ENCODE measurements around the gene DLGAP1. TPM values are rescaled to one million over a fixed set of nuclear protein-coding genes. Genes with fewer than 3 reads are reported as not detected.

The DLGAP1 gene
- total and polyA plus RNA-seq, 3 donors from 2014 or later: 18.6 to 93.8 (median 69.1) TPM

DNA sequence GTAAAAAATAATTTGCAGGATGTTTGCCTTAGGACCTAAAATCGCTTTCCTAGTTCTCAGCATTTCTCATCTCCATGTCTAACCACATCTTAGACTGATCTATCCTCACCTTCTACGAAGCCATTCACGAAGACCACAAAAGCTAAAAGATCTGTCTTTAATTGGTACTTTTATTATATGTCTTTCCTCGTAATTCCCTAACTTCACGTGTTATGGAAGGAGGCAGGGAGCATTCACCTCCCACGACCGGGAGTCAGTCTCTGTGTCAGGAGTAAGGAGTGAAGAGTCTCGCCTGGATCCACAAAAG, 1.6 kb downstream of the DLGAP1 start:
- Histone ChIP-seq H3K9me3 (no peaks in the 10 kb centered on the region), H3K27me3 (no peaks in the 10 kb centered on the region)

DNA sequence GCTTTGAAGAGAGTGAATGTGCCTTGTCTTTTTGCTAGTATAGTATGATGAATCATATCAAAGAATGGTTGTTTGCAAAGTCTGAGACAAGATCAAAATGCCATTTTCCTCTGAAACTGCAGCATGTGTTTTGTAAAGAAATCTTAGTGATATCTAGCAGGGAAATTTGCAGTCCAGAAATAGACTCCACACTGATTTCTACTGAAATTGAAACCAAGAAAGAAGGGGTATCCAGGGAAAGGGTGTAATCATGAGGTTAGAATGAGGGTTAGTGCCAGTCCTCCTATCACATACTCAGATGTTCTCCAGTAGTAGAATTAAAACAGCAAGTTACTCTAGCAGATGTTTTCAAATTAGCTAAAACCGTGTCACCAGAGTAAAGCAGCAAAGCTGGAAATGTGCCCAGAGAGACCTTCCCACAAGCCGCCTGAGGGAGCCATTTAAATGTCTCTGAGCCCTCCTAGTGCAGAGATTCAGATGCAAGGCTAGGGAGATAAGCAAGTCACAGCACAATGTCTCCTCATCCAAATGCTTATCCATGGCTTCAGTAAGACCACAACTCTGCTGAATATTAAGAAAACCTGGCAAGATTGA, 4.9 kb downstream of the DLGAP1 start:
- TF ChIP-seq POLR2A (IDR thresholded peaks at IDR 0.05): no peak
- TF ChIP-seq, protein P1, sequence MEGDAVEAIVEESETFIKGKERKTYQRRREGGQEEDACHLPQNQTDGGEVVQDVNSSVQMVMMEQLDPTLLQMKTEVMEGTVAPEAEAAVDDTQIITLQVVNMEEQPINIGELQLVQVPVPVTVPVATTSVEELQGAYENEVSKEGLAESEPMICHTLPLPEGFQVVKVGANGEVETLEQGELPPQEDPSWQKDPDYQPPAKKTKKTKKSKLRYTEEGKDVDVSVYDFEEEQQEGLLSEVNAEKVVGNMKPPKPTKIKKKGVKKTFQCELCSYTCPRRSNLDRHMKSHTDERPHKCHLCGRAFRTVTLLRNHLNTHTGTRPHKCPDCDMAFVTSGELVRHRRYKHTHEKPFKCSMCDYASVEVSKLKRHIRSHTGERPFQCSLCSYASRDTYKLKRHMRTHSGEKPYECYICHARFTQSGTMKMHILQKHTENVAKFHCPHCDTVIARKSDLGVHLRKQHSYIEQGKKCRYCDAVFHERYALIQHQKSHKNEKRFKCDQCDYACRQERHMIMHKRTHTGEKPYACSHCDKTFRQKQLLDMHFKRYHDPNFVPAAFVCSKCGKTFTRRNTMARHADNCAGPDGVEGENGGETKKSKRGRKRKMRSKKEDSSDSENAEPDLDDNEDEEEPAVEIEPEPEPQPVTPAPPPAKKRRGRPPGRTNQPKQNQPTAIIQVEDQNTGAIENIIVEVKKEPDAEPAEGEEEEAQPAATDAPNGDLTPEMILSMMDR (IDR thresholded peaks at IDR 0.05): no peak
- Histone ChIP-seq H3K27me3 (no peaks in the 10 kb centered on the region), H3K36me3 (ENCODE audit: low read depth, missing control alignments) (no peaks in the 10 kb centered on the region), H3K4me1 (no peaks in the 10 kb centered on the region), H3K27ac (no peak overlapping the region), H3K4me3 (no peak overlapping the region), H3K9me3 (no peaks in the 10 kb centered on the region)
- intact Hi-C loops (cut with DNase I; ENCODE audit: low total_unique reads): no loop called here
- WGBS, 2 donors: 23 to 27% methylated on average over 2 of the region's 2 CpGs
- no peak for DNase-seq

More for the DNA sequence above, 1.6 kb downstream of the DLGAP1 start:
- Histone ChIP-seq H3K27ac (peak overlapping the region in 1 of 2 donors; percentile 59), H3K36me3 (ENCODE audit: low read depth, missing control alignments) (no peaks in the 10 kb centered on the region), H3K4me1 (no peaks in the 10 kb centered on the region), H3K4me3 (peak overlapping the region; percentile 53 to 56)
- TF ChIP-seq, protein P1 (IDR thresholded peaks at IDR 0.05): no peak
- no peak for TF ChIP-seq POLR2A (IDR thresholded peaks at IDR 0.05)
- intact Hi-C loops (cut with DNase I; ENCODE audit: low total_unique reads): no loop called here
- 2 to 7% methylated on average over 8 of the region's 8 CpGs for WGBS, 2 donors
- DNase-seq: no peak

DNA sequence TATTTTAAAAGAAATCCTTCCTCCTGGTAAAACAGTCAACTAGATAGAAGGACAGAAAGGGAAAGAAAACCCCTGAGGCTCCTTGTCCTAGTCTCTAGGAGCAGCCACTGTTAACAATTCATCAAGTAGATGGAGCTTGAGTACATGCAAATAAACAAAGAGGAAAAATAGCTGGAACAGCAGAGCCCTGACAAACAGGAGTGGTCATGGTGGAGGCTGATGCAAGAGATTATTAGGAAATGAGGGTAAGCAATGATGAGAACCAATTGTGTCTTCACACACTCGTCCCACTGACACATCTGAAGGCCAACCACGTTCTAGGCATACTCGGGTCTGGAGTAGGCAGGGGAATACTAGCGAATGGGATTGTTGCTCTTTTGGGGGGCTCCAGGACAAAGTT, 9.2 kb downstream of the DLGAP1 start:
- H3K27ac ChIP-seq: no peak overlapping the region

DNA sequence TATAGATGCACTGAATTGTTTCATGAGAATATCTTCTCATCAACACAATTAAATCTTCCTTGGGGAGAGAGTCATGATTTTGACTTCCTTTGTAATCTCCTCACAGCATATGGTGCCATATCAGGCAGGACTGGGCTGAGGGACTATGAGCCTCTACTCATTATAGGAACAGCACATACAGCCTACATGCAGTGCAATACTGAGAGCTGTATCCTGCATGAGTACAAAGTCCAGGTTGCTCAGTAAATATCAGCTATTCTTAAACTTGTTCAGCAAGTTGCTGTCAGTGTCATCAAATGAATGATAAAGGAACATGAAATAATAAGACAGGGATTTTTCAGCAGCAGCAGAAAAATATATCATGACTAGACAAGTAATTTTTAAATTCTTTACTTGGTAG, 10.8 kb downstream of the DLGAP1 start:
- TF ChIP-seq, protein P1 (IDR thresholded peaks at IDR 0.05): no peak
- no peak for TF ChIP-seq POLR2A (IDR thresholded peaks at IDR 0.05)
- Histone ChIP-seq H3K9me3 (no peaks in the 10 kb centered on the region), H3K4me3 (no peak overlapping the region), H3K27me3 (no peaks in the 10 kb centered on the region), H3K4me1 (no peaks in the 10 kb centered on the region), H3K36me3 (ENCODE audit: low read depth, missing control alignments) (no peaks in the 10 kb centered on the region), H3K27ac (no peak overlapping the region)
- no peak for DNase-seq
- intact Hi-C loops (cut with DNase I; ENCODE audit: low total_unique reads): no loop called here

More for the DNA sequence above, 9.2 kb downstream of the DLGAP1 start:
- WGBS, 2 donors: 78 to 91% methylated on average over 4 of the region's 4 CpGs
- no peaks in the 10 kb centered on the region for H3K9me3 ChIP-seq
- H3K27me3 ChIP-seq: no peaks in the 10 kb centered on the region
- DNase-seq: no peak
- H3K36me3 ChIP-seq (ENCODE audit: low read depth, missing control alignments): no peaks in the 10 kb centered on the region
- TF ChIP-seq POLR2A (IDR thresholded peaks at IDR 0.05): no peak
- TF ChIP-seq, protein P1 (IDR thresholded peaks at IDR 0.05): no peak
- intact Hi-C loops (cut with DNase I; ENCODE audit: low total_unique reads): no loop called here
- H3K4me1 ChIP-seq: no peaks in the 10 kb centered on the region
- H3K4me3 ChIP-seq: no peak overlapping the region

DNA sequence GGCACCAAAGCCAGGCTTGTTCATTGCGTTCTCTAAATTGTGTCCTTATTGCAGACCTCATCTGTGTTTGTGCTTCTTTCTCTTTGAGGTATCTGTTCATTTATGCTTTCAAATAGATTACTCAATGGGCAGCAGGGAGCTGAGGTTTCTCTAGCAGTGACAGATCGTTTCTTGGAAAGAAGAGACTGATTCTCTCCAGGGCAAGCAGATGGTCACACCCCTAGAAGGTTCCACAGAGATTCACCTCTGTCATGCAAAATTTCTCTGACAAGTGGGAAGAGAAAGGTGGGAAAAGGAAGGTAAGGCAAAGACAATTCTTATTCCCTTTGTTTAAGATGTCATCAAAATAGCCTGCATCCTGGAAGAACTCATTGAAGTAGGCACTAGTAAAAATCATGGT, 14.0 kb downstream of the DLGAP1 start:
- DNase-seq: no peak
- no peak overlapping the region for H3K4me3 ChIP-seq
- no peaks in the 10 kb centered on the region for H3K4me1 ChIP-seq
- WGBS, 2 donors: 57 to 65% methylated on average over 2 of the region's 2 CpGs
- intact Hi-C loops (cut with DNase I; ENCODE audit: low total_unique reads): no loop called here
- no peaks in the 10 kb centered on the region for H3K36me3 ChIP-seq (ENCODE audit: low read depth, missing control alignments)
- H3K9me3 ChIP-seq: no peaks in the 10 kb centered on the region
- no peak overlapping the region for H3K27ac ChIP-seq
- TF ChIP-seq POLR2A (IDR thresholded peaks at IDR 0.05): no peak
- TF ChIP-seq, protein P1 (IDR thresholded peaks at IDR 0.05): no peak
- no peaks in the 10 kb centered on the region for H3K27me3 ChIP-seq

Data from testis (tissue), 3 donors.